Middle frontal gyrus (tissue), 1 donor: ENCODE measurements around the gene OR1L1.

ENCODE experiments used
- DNase-seq: peaks from one replicate; pipeline ENCODE4 v3.0.0-alpha.2; 2015; ENCODE audit warnings: low spot score; ENCODE audit errors: extremely low spot score

Gene OR1L1, protein sequence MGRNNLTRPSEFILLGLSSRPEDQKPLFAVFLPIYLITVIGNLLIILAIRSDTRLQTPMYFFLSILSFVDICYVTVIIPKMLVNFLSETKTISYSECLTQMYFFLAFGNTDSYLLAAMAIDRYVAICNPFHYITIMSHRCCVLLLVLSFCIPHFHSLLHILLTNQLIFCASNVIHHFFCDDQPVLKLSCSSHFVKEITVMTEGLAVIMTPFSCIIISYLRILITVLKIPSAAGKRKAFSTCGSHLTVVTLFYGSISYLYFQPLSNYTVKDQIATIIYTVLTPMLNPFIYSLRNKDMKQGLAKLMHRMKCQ

DNA sequence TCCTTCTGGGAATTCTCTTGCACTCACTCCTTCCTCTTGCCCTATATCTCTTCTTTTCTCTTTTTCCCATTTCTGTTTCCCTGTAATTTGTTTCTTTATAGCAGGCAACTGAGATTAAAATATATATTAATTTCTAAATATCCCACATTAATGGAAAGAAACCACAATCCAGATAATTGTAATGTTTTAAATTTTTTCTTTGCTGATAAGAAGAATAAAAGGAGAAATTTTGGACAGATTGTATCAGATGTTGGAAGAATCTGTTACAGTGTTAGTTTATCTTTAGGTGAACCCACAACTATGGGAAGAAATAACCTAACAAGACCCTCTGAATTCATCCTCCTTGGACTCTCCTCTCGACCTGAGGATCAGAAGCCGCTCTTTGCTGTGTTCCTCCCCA is at the start of gene OR1L1:
Gene OR1L1, plus strand, starts transcription at position 301 of the 400 bp plus-strand sequence. Its CDS starts 0 bp downstream, at position 301.
- no peak for DNase-seq

DNA sequence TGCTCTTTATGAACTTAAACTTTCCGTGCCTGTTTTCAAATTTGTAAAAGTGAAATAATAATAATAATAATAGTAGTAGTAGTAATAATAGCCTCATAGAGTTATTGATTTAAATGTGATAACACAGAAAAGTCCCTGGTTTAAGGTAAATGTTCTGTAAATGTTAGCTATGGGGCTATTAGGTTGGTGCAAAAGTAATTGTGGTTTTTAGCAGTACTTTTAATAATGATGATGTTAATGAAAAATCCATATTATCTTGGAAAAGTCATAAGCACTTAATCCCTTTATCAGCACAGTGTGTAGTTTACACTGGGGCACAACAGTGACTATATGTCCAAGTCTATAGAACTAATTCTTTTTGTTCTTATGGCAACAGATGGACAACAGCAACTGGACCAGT is 47.2 kb upstream of the OR1L1 start, which contains the start of gene OR1Q1:
Gene OR1Q1, plus strand, starts transcription at position 377 of the 400 bp plus-strand sequence. Its CDS starts 0 bp downstream, at position 377.
- DNase-seq: no peak

DNA sequence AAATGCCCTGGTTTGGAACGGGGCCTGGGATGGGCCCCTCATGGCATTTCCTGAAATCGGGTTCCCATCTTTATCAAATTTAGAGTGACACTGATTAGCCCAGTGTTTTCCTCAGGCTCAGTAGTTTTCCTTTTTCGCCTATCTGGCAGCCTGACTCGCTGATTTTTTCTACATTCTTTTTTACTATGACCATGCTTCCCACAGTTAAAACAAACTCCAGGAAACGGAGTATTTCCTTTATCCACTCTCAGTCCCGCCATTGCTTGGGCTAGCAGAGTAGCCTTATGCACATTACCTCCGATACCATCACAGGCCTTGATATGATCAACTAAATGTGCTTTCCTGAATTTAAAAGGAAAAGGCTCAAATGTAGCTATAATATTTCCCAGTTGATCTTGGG is 41.5 kb upstream of the OR1L1 start:
- no peak for DNase-seq

DNA sequence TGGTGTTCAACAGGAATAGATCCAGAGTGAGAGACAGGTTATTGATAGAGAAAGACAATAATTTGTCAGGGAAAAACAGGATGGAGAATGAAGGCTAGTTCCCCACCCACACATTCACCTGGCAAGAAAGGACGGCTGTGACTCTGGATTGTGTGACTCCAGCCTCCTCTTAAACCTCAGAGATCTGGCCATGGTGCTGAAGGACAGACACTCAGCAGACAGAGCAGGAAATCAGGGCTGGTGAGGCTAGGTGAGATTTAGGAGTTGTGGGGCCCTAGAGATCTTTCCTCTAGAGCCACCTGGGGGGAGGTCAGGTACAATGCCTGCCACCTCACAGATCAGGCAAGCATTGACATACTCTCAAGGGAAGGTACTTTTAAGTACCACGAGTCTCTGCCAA is 19.3 kb upstream of the OR1L1 start:
- no peak for DNase-seq

DNA sequence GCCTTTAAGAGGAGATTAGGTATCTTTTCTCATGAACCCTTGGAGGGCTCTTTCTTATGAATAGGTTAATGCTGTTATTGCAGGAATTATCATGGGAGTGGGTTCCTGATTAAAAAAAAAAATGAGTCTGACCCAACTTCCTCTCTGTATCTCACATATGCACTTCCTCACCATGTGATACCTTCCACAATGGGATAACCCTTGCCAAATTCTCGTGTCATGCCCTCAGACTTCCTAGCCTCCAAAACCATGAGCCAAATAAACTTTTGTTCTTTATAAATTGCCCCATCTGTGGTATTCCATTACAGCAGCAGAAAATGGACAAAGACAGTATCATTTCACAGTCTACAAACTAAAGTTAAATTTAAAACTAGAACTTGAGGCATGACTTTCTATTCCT is 5.1 kb upstream of the OR1L1 start:
- no peak for DNase-seq

DNA sequence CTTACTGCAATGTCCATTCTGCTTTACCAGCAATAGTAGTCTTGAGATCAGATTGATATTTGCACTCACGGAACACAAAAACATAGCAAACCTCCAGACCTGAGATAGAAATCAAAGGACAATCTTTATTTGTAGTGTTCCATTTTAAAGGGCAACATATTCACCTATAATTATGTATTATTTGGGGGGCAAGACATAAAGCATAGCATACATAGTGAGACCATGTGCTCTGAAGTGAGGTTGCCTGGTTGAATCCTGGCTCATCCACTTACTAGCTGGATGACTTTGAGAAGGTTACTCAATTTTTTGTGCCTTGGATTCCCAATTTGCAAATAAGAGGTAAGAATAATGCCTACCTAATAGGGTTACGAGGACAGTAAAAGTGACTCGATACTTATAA is 4.0 kb upstream of the OR1L1 start, which contains the start of gene OR1B1:
Gene OR1B1, minus strand, starts transcription at position 101 of the 400 bp plus-strand sequence.
- no peak for DNase-seq

DNA sequence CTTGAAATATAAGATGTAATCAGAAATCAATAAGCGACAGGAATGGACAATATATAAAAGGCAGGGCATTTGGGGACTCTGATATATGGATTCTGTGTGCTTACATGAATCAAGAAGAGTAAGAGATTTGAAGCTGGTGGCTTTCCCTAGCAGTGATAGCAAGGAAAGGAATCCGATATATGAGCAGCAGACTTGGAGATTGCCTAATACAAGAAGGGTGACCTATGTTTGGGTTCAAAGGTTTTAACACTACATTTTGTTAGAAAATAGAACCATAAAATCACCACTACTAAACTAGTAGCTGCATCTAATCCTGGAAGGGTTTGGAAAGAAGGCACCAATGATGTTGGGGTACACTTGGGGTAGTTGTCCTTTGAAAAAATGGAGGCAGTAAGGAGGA is 11.0 kb downstream of the OR1L1 start:
- DNase-seq: no peak

DNA sequence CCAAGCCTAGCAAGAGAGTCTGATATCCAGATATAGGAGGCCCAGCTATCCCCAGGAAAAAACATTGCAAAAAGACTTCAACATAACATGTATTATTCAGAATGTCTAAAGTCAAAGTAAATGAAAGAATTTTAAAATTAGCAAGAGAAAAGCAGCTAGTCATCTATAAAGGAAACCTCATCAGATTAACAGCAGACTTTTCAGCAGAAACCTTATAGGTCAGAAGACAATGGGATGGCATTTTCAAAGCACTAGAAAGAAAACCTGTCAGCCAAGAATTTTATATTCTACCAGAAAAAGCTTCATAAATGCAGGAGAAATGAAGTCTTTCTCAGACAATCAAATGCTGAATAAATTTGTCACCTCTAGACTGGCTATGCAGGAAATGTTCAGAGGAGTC is 23.3 kb downstream of the OR1L1 start:
- no peak for DNase-seq

DNA sequence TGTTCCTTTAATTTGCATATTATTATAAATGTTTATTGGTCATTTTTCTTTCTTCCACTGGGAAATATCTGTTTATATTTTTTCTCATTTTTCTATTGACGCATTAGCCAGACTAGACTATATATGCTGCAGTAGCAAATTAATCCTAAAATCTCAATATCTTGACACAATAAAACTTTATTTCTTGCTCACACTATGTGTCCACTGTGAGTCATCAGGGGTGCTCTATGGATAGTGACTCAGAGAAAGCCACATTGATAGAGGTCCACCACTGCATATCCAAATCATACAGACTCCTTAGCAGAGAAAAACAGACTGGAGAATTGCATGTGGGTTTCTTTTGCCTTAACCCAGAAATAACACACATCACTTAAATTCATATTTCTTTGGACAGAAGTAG is 34.2 kb downstream of the OR1L1 start:
- no peak for DNase-seq
